Astrocyte of the hippocampus (primary cell): ENCODE results near the gene TH.

Source experiments
- DNase-seq: peaks from one replicate; pipeline ENCODE4 v3.0.0; 2011; ENCODE audit warnings: low read depth, low spot score

Gene TH

GRCh38 chr11:2159536-2160413 is 11.8 kb downstream of the TH start:
- no peak for DNase-seq

- DNase-seq, result no peak
Observed at GRCh38 chr11:2158966-2159365, 12.6 kb downstream of the TH start.

- DNase-seq, result no peak
Observed at GRCh38 chr11:2158296-2158737, 13.3 kb downstream of the TH start.

- DNase-seq, result no peak
Observed at GRCh38 chr11:2157294-2158040, 14.1 kb downstream of the TH start.

- DNase-seq, result peak; percentile 84
Observed at GRCh38 chr11:2156416-2157182, 15.0 kb downstream of the TH start.

GRCh38 chr11:2155511-2155910 is 16.1 kb downstream of the TH start:
- no peak for DNase-seq

- no peak for DNase-seq
Observed at GRCh38 chr11:2154889-2155288, 16.7 kb downstream of the TH start.

- no peak for DNase-seq
Observed at GRCh38 chr11:2154195-2154585, 17.4 kb downstream of the TH start.

- DNase-seq, result no peak
Observed at GRCh38 chr11:2153581-2154194, 17.9 kb downstream of the TH start.

GRCh38 chr11:2151500-2152257 is 19.9 kb downstream of the TH start:
- DNase-seq, result peak; percentile 83

GRCh38 chr11:2149864-2150847 is 21.5 kb downstream of the TH start:
- peak; percentile 78 for DNase-seq

GRCh38 chr11:2149460-2149859 is 22.2 kb downstream of the TH start:
- no peak for DNase-seq

- DNase-seq, result no peak
Observed at GRCh38 chr11:2148595-2148994, 23.0 kb downstream of the TH start.

GRCh38 chr11:2147391-2147790 is 24.2 kb downstream of the TH start:
- DNase-seq, result no peak

GRCh38 chr11:2146051-2146450 is 25.6 kb downstream of the TH start:
- DNase-seq, result no peak

GRCh38 chr11:2144544-2145248 is 26.9 kb downstream of the TH start:
- DNase-seq, result no peak

GRCh38 chr11:2143799-2144543 is 27.6 kb downstream of the TH start:
- no peak for DNase-seq

GRCh38 chr11:2143477-2143798 is 28.2 kb downstream of the TH start:
- no peak for DNase-seq
